ENCODE data around the gene TEX264. TPM values are rescaled to one million over a fixed set of nuclear protein-coding genes. Genes with fewer than 3 reads are reported as not detected.

The TEX264 gene
- total RNA-seq, 2 experiments from 2014 or later, result 24.9 to 25.9 TPM

- H3K27ac Mint-ChIP-seq, result peak overlapping the region; percentile 83
- CTCF ChIA-PET, result no interaction called here
- H3K4me1 Mint-ChIP-seq (ENCODE audit: low read depth), result peaks cover 60% of the 10 kb centered on the region
- ATAC-seq (ENCODE audit: poor library complexity) (no peak), DNase-seq (no peak)
- H3K9me3 ChIP-seq (ENCODE audit: control insufficient read depth in 1 of 2, insufficient read depth in 1 of 2, low read length in 2 of 2), result no peaks in the 10 kb centered on the region
- H3K27me3 Mint-ChIP-seq, result no peaks in the 10 kb centered on the region
- peaks cover 83% of the 10 kb centered on the region for H3K36me3 ChIP-seq (ENCODE audit: insufficient read depth, low read length)
- POLR2A ChIA-PET, result no interaction called here
- intact Hi-C loops (cut with DNase I, micrococcal nuclease), result loop anchor here in 1 of 2 experiments (5.0 kb wide), 1 partner anchor 1066 kb away; no protein-coding TSS in a partner anchor
- TF ChIP-seq, protein P1, sequence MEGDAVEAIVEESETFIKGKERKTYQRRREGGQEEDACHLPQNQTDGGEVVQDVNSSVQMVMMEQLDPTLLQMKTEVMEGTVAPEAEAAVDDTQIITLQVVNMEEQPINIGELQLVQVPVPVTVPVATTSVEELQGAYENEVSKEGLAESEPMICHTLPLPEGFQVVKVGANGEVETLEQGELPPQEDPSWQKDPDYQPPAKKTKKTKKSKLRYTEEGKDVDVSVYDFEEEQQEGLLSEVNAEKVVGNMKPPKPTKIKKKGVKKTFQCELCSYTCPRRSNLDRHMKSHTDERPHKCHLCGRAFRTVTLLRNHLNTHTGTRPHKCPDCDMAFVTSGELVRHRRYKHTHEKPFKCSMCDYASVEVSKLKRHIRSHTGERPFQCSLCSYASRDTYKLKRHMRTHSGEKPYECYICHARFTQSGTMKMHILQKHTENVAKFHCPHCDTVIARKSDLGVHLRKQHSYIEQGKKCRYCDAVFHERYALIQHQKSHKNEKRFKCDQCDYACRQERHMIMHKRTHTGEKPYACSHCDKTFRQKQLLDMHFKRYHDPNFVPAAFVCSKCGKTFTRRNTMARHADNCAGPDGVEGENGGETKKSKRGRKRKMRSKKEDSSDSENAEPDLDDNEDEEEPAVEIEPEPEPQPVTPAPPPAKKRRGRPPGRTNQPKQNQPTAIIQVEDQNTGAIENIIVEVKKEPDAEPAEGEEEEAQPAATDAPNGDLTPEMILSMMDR (IDR thresholded peaks at IDR 0.05), result no peak
- no peaks in the 10 kb centered on the region for H3K27me3 ChIP-seq (ENCODE audit: control insufficient read depth in 1 of 2, insufficient read depth in 2 of 2, low read length in 2 of 2)
- no peaks in the 10 kb centered on the region for H3K9me3 Mint-ChIP-seq
- H3K4me1 ChIP-seq (ENCODE audit: insufficient read depth, low read length), result peaks cover 88% of the 10 kb centered on the region
- peaks cover 66% of the 10 kb centered on the region for H3K36me3 Mint-ChIP-seq (ENCODE audit: low read depth)
- H3K4me3 Mint-ChIP-seq, result no peak overlapping the region
- H3K27ac ChIP-seq (ENCODE audit: low read depth in 1 of 2, low read length in 2 of 2), result no peak overlapping the region
- H3K4me3 ChIP-seq (ENCODE audit: low read length), result no peak overlapping the region
These were observed 17.2 kb downstream of the TEX264 start for GRCh38 chr3:51688206-51688600.

- TF ChIP-seq, protein P1 (IDR thresholded peaks at IDR 0.05), result no peak
- Mint-ChIP-seq H3K36me3 (ENCODE audit: low read depth) (peaks cover 65% of the 10 kb centered on the region), H3K27ac (peak overlapping the region; percentile 27), H3K4me3 (no peak overlapping the region), H3K27me3 (no peaks in the 10 kb centered on the region), H3K9me3 (no peaks in the 10 kb centered on the region), H3K4me1 (ENCODE audit: low read depth) (peaks cover 49% of the 10 kb centered on the region)
- intact Hi-C loops (cut with DNase I, micrococcal nuclease), result no loop called here
- DNase-seq (no peak), ATAC-seq (ENCODE audit: poor library complexity) (no peak)
- POLR2A ChIA-PET, result interaction anchor here (1.1 kb wide), 1 partner anchor 306 kb away, joined by 3 read pairs; the partner anchor contains the start of gene MANF
- peaks cover 77% of the 10 kb centered on the region for H3K36me3 ChIP-seq (ENCODE audit: insufficient read depth, low read length)
- no peak overlapping the region for H3K4me3 ChIP-seq (ENCODE audit: low read length)
- peaks cover 73% of the 10 kb centered on the region for H3K4me1 ChIP-seq (ENCODE audit: insufficient read depth, low read length)
- H3K9me3 ChIP-seq (ENCODE audit: control insufficient read depth in 1 of 2, insufficient read depth in 1 of 2, low read length in 2 of 2), result no peaks in the 10 kb centered on the region
- no peak overlapping the region for H3K27ac ChIP-seq (ENCODE audit: low read depth in 1 of 2, low read length in 2 of 2)
- no peaks in the 10 kb centered on the region for H3K27me3 ChIP-seq (ENCODE audit: control insufficient read depth in 1 of 2, insufficient read depth in 2 of 2, low read length in 2 of 2)
- CTCF ChIA-PET, result no interaction called here
These were observed 20.0 kb downstream of the TEX264 start for GRCh38 chr3:51691021-51691420.

DNA sequence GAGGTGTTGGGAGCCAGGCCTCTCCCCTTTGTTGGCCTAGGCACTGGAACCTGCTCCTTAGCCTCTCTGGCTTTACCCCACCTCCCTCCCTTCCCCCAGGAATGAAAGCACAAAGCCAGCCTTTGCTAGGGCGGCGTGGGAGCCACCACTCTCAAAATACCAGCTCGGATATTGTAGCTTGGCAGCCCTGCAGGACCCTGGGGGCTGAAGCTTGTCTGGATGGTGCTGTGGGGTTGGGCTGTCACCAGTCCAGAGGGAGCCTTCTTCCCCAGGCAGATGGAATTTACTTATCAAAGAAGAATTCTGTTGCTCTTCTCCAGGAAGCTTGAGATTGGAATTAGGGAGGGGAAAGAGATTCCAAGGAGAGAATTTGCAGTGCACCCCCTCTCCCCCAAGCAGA is 20.9 kb downstream of the TEX264 start:
- Histone ChIP-seq H3K4me1 (ENCODE audit: insufficient read depth, low read length) (peaks cover 67% of the 10 kb centered on the region), H3K4me3 (ENCODE audit: low read length) (no peak overlapping the region), H3K27me3 (ENCODE audit: control insufficient read depth in 1 of 2, insufficient read depth in 2 of 2, low read length in 2 of 2) (no peaks in the 10 kb centered on the region), H3K27ac (ENCODE audit: low read depth in 1 of 2, low read length in 2 of 2) (no peak overlapping the region), H3K36me3 (ENCODE audit: insufficient read depth, low read length) (peaks cover 85% of the 10 kb centered on the region), H3K9me3 (ENCODE audit: control insufficient read depth in 1 of 2, insufficient read depth in 1 of 2, low read length in 2 of 2) (no peaks in the 10 kb centered on the region)
- POLR2A ChIA-PET, result interaction anchor here (1.0 to 1.1 kb wide), 2 partner anchors 10 to 307 kb away, joined by 3 read pairs; partner anchors contain the start of gene MANF
- Mint-ChIP-seq H3K27me3 (no peaks in the 10 kb centered on the region), H3K27ac (peak overlapping the region; percentile 30), H3K36me3 (ENCODE audit: low read depth) (peaks cover 60% of the 10 kb centered on the region), H3K9me3 (no peaks in the 10 kb centered on the region), H3K4me3 (no peak overlapping the region), H3K4me1 (ENCODE audit: low read depth) (peaks cover 42% of the 10 kb centered on the region)
- ATAC-seq (ENCODE audit: poor library complexity) (no peak), DNase-seq (no peak)
- intact Hi-C loops (cut with DNase I, micrococcal nuclease), result no loop called here
- CTCF ChIA-PET, result no interaction called here
- TF ChIP-seq, protein P1 (IDR thresholded peaks at IDR 0.05), result no peak
